Suppressor macrophage treated with lipopolysaccharide for 1 hour (primary cell): ENCODE data around the gene YIF1A.
"Not testable (repeated sequence)": the region's sequence is repeated elsewhere in the genome, so short reads cannot be mapped to it uniquely, and the experiment has no call there.

Experiments
- DNase-seq, 3 donors: peaks; one replicate each; pipeline ENCODE4 v3.0.0-alpha.2; 2020 to 2022

YIF1A gene

GRCh38 chr11:66267379-66268243 is 21.3 kb downstream of the YIF1A start:
- DNase-seq: peak; percentile 85 to 96 (median 91)

GRCh38 chr11:66267039-66267378 is 21.9 kb downstream of the YIF1A start:
- no peak for DNase-seq

- DNase-seq: no peak
Measured at GRCh38 chr11:66266378-66267038, 22.4 kb downstream of the YIF1A start.

- DNase-seq: no peak
Measured at GRCh38 chr11:66265531-66266377, 23.2 kb downstream of the YIF1A start.

GRCh38 chr11:66264914-66265313 is 24.0 kb downstream of the YIF1A start:
- peak in 1 of 3 donors; percentile 41 for DNase-seq

GRCh38 chr11:66264383-66264782 is 24.6 kb downstream of the YIF1A start:
- DNase-seq: no peak

GRCh38 chr11:66263785-66264184 is 25.2 kb downstream of the YIF1A start:
- DNase-seq: no peak

GRCh38 chr11:66263231-66263630 is 25.7 kb downstream of the YIF1A start:
- no peak for DNase-seq

- no peak for DNase-seq
Measured at GRCh38 chr11:66262696-66263095, 26.2 kb downstream of the YIF1A start.

- no peak for DNase-seq
Measured at GRCh38 chr11:66262191-66262590, 26.8 kb downstream of the YIF1A start.

GRCh38 chr11:66261578-66261977 is 27.4 kb downstream of the YIF1A start:
- no peak for DNase-seq

GRCh38 chr11:66259956-66260355 is 29.0 kb downstream of the YIF1A start:
- no peak for DNase-seq

GRCh38 chr11:66259225-66259624 is 29.7 kb downstream of the YIF1A start:
- no peak for DNase-seq

GRCh38 chr11:66258473-66258893 is 30.5 kb downstream of the YIF1A start:
- no peak for DNase-seq

- DNase-seq: not testable (repeated sequence)
Measured at GRCh38 chr11:66253081-66253480, 35.9 kb downstream of the YIF1A start.

GRCh38 chr11:66251809-66252208 is 37.1 kb downstream of the YIF1A start:
- DNase-seq: no peak

- no peak for DNase-seq
Measured at GRCh38 chr11:66248903-66249302, 40.0 kb downstream of the YIF1A start.

GRCh38 chr11:66247801-66248200 is 41.1 kb downstream of the YIF1A start:
- DNase-seq: no peak

GRCh38 chr11:66247295-66247694 is 41.6 kb downstream of the YIF1A start:
- no peak for DNase-seq

GRCh38 chr11:66243782-66244535 is 45.0 kb downstream of the YIF1A start:
- no peak for DNase-seq

- DNase-seq: no peak
Measured at GRCh38 chr11:66242095-66242765, 46.7 kb downstream of the YIF1A start.

- no peak for DNase-seq
Measured at GRCh38 chr11:66240781-66241136, 48.2 kb downstream of the YIF1A start.
